GM19328 (cell line): ENCODE data around the gene TRIM44.
"Not testable (repeated sequence)": the region's sequence is repeated elsewhere in the genome, so short reads cannot be mapped to it uniquely, and the experiment has no call there.

Experiments
- ATAC-seq: cut with Tn5 transposase; IDR thresholded peaks from one replicate; pipeline ENCODE4 v1.9.1; 2021; ENCODE audit warnings: mild to moderate bottlenecking, moderate library complexity; ENCODE audit not compliant: unreplicated experiment

The TRIM44 gene

DNA sequence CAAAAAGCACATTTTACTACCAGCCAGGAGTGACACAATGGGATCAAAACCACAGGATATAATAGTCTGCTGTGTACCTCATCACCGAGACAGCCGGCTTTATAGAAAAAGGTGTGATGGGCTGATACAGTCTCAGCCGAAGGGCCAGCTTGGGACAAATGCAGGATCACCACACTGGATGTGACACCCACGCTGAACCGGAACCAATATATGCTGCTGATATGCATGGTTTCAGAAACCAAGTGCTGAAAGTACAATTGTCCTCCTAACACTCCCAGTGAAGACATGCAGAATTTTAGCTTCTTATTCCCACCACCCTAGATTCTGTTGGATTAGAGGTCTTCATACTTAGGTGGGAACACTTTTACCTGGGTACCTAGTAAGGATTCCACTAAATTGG, 184.3 kb downstream of the TRIM44 start:
- no peak for ATAC-seq

GRCh38 chr11:35847473-35847872, 184.9 kb downstream of the TRIM44 start:
- no peak for ATAC-seq

GRCh38 chr11:35848616-35849015, 186.0 kb downstream of the TRIM44 start:
- no peak for ATAC-seq

DNA sequence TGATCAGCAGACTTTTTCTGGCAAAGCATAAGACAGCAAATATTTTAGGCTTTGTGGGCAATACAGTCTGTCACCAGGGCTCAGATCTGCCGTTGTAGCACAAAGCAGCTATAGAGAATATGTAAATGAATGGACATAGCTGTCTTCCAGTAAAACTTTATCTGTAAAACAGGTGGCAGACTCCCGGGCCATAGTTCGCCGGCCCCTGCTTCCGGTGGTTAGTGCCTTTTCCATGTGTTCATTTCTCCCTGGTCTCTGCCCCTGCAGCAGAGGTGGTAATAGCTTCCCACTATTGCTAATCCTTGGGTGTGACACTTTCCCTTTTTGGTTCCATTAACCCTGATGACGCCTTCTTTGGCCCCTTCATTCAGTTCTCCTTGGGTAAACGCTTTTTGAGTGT, 187.6 kb downstream of the TRIM44 start:
- no peak for ATAC-seq

DNA sequence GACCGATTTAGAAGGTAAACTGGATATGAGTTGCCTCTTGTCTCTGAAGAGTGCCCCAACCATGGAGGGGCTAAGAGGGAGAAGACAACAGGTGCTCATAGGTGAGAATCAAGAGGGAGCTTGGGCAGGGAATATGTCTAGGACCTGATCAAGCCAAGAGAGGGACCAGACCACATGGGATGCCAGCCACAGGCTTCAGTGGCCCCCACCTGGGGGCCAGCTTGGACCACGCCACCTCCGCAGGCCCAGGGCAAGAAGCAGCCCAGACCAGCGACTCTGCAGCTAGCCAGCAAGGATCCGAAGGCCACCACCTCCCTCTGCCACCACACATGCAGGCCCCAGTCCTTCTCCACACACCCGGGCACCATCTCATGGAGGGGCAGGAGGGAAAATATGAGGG, 188.8 kb downstream of the TRIM44 start:
- no peak for ATAC-seq

GRCh38 chr11:35852056-35852455, 189.5 kb downstream of the TRIM44 start:
- ATAC-seq: no peak

DNA sequence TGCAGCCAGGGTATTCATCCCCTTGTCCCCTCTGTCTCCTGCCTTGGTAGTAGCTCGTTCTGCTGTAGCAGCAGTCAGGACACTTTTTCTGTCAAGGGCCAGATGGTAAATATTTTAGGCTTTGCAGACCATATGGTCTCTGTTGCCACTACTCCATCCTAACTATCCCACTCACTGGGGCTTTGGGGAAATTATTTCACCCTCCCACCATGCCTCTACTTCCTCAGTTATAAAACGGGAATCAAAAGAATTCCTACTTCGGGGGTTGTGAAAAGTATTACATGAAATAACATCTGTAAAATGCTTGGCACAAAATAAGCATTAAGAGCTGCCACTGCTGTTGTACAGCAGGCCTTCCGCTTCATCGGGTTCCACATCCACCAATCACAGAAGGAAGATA, 191.4 kb downstream of the TRIM44 start:
- no peak for ATAC-seq

- ATAC-seq: no peak
Observed at GRCh38 chr11:35855671-35856070, 193.1 kb downstream of the TRIM44 start.

DNA sequence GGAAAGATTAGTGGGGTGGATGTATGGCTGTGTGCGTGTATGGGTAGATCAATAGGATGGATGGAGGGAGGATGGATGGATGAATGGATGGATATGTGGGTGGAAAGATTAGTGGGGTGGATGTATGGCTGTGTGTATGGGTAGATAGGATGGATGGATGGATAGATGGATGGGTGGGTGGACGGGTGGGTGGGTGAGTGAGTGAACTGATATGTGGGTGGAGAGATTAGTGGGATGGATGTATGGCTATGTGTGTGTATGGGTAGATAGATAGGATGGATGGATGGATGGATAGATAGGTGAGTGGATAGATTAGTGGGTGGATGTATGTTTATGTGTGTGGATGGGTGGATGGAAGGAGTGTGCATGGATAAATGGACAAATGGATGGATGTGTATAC, 193.7 kb downstream of the TRIM44 start:
- ATAC-seq: no peak

- ATAC-seq: no peak
Observed at GRCh38 chr11:35856756-35857155, 194.2 kb downstream of the TRIM44 start.

GRCh38 chr11:35857922-35858321, 195.3 kb downstream of the TRIM44 start:
- no peak for ATAC-seq

- no peak for ATAC-seq
Observed at GRCh38 chr11:35859301-35859700, 196.7 kb downstream of the TRIM44 start.

GRCh38 chr11:35860194-35860593, 197.6 kb downstream of the TRIM44 start:
- not testable (repeated sequence) for ATAC-seq

DNA sequence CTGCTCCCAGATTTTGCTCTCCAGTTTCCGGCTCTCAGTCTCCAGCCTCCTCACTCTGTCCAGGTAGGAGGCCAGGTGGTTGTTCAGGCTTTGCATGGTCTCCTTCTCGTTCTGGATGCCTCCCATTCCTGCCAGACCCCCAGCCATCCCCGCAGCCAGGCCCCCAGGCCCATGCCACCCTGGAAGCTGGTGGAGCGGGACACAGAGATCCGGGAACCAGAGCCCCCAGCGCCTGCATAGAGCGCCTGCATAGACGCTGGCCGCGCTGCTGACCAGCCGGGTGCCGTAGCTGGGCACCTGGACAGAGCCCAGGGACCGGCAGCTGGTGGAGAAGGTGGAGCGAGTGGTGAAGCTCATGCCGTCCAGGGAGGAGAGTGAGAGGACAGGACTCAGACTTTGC, 198.6 kb downstream of the TRIM44 start:
- no peak for ATAC-seq

DNA sequence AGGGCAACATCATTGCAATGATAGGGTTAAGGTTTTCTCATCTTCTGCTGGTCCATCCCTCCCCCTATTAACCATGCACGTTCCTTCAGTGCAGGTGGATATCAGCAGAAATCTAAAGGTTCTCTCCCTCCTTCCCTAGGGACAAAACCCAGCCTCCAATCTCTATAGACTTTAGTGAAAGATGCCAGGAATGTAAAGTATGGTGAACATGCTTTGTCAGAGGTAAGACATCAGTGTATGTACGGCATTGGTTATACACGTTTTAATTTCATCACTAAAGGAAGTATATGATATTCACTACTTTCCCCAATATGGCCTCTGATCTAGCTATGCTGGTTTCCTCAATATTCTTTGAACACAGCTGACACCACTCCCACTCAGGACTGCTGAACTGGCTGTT, 200.1 kb downstream of the TRIM44 start:
- no peak for ATAC-seq

DNA sequence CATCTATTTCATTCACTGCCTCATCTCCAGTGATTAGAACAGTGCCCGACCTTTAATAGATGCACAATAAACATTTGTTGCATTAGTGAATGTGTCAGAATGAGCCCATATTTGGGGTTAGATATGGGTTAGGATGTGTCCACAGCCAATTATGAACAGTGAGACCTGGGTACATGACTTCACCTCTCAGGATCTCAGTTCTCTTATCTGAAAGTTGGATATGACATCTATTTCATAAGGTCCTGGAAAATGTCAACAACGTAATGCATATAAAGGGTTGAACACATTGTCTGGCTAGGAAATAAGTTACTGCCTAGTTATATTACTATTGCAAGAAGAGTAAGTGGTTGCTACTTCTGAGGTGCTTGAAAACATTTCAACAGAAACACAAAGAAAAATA, 201.6 kb downstream of the TRIM44 start:
- no peak for ATAC-seq

GRCh38 chr11:35866601-35867000, 204.0 kb downstream of the TRIM44 start:
- ATAC-seq: no peak
